A549 (cell line): ENCODE measurements around the gene GLIPR1L2. TPM values are rescaled to one million over a fixed set of nuclear protein-coding genes. Genes with fewer than 3 reads are reported as not detected.

ENCODE experiments used
- ATAC-seq, 2 experiments: fragments of 200-7000 bp in 1 of 2; fragments of >200 bp in 1 of 2; cut with Nextera tagmentation in 1 of 2; cut with Tn5 transposase in 1 of 2; 3 replicates each; pipeline versions ENCODE4 v1.8.0 to v1.9.1; 2018 to 2020; ENCODE audit warnings: mild to moderate bottlenecking in 1 of 2, moderate library complexity in 1 of 2
- CTCF ChIA-PET: fragments of 300-600 bp; sonication (Branson Sonifier 250); formaldehyde crosslinking; extraction: SDS; loops from one replicate; lab custom pipeline; 2021; ENCODE audit warnings: antibody characterized with exemption, inconsistent platforms; lab: Yijun Ruan, JAX
- POLR2A ChIA-PET: fragments of 350-600 bp; formaldehyde crosslinking; extraction: SDS; loops from one replicate; lab custom pipeline; 2021; ENCODE audit warnings: antibody characterized with exemption, inconsistent platforms; lab: Yijun Ruan, JAX
- DNase-seq, 2 experiments: peaks; one replicate each; pipeline versions ENCODE4 v3.0.0 to v3.0.0-alpha.2; 2011 to 2016; ENCODE audit warnings: low read depth in 1 of 2, low spot score in 1 of 2
- FAIRE-seq: peaks from 2 replicates; lab custom pipeline; 2011; peaks lifted over from hg19 to GRCh38; lab: Jason Lieb, UNC
- H3K27ac ChIP-seq, 2 experiments: fragments of >200 bp; sonication (Bioruptor Twin); formaldehyde crosslinking; 3 replicates each; pipeline ENCODE4 v1.5.1; 2016 to 2017
- H3K4me1 ChIP-seq: fragments of >200 bp; sonication (Bioruptor Twin); formaldehyde crosslinking; 3 replicates; pipeline ENCODE4 v1.6.1; 2016
- H3K4me2 ChIP-seq: fragments of >200 bp; sonication (Bioruptor Twin); formaldehyde crosslinking; 3 replicates; pipeline ENCODE4 v1.6.1; 2016
- H3K4me3 ChIP-seq: fragments of >200 bp; sonication (Bioruptor Twin); formaldehyde crosslinking; 3 replicates; pipeline ENCODE4 v1.5.1; 2016
- H3K9me3 ChIP-seq: fragments of >200 bp; sonication (Bioruptor Twin); formaldehyde crosslinking; 3 replicates; pipeline ENCODE4 v1.6.1; 2016
- ATOH8 ChIP-seq: fragments of 250-450 bp; sonication (Bioruptor Pico); IDR thresholded peaks from 2 replicates; pipeline ENCODE4 v1.5.0; 2020; ENCODE audit warnings: low read depth, mild to moderate bottlenecking, moderate library complexity
- CBX8 ChIP-seq: fragments of 200-600 bp; sonication (generic); IDR thresholded peaks from 2 replicates; pipeline ENCODE4 v1.6.1; 2016
- CHD4 ChIP-seq: fragments of 200-600 bp; sonication (generic); IDR thresholded peaks from 2 replicates; pipeline ENCODE4 v1.6.1; 2016; ENCODE audit warnings: antibody characterized with exemption, mild to moderate bottlenecking, borderline replicate concordance
- CTCF ChIP-seq: fragments of >200 bp; sonication (Bioruptor Twin); formaldehyde crosslinking; IDR thresholded peaks from 3 replicates; pipeline ENCODE4 v1.5.1; 2016
- ELK1 ChIP-seq: fragments of 150-350 bp; IDR thresholded peaks from 2 replicates; pipeline ENCODE4 v1.6.1; 2014; ENCODE audit warnings: low read depth, mild to moderate bottlenecking, low read length
- HEYL ChIP-seq: fragments of 250-450 bp; sonication (Bioruptor Pico); IDR thresholded peaks from 2 replicates; pipeline ENCODE4 v1.8.0; 2021; ENCODE audit warnings: mild to moderate bottlenecking, moderate library complexity
- HMGXB4 ChIP-seq: fragments of 250-450 bp; sonication (Bioruptor Pico); IDR thresholded peaks from 2 replicates; pipeline ENCODE4 v1.5.0; 2021; ENCODE audit warnings: mild to moderate bottlenecking, moderate library complexity, borderline replicate concordance
- HOXB13 ChIP-seq: fragments of 250-450 bp; sonication (Bioruptor Pico); IDR thresholded peaks from 2 replicates; pipeline ENCODE4 v1.5.0; 2020; ENCODE audit warnings: low read depth, mild to moderate bottlenecking, moderate library complexity
- MAFK ChIP-seq: fragments of 450-650 bp; IDR thresholded peaks from 2 replicates; pipeline ENCODE4 v1.6.1; 2014; ENCODE audit not compliant: partially characterized antibody
- MAZ ChIP-seq: fragments of 150-350 bp; IDR thresholded peaks from 2 replicates; pipeline ENCODE4 v1.6.1; 2014; ENCODE audit warnings: antibody characterized with exemption, low read depth, low read length, borderline replicate concordance
- NR3C1 ChIP-seq: fragments of >200 bp; sonication (Bioruptor Twin); formaldehyde crosslinking; IDR thresholded peaks from 3 replicates; pipeline ENCODE4 v1.6.1; 2017
- POLR2A ChIP-seq: IDR thresholded peaks from 2 replicates; pipeline ENCODE4 v1.6.1; 2012; ENCODE audit warnings: mild to moderate bottlenecking, low read length
- RARB ChIP-seq: fragments of 250-450 bp; sonication (Bioruptor Pico); IDR thresholded peaks from 2 replicates; pipeline ENCODE4 v1.8.0; 2021; ENCODE audit warnings: mild to moderate bottlenecking, moderate library complexity
- REST ChIP-seq: fragments of 200-600 bp; sonication (generic); IDR thresholded peaks from 2 replicates; pipeline ENCODE4 v1.6.1; 2016; ENCODE audit warnings: antibody characterized with exemption, mild to moderate bottlenecking, moderate library complexity
- RNF2 ChIP-seq: fragments of 200-600 bp; sonication (generic); IDR thresholded peaks from 2 replicates; pipeline ENCODE4 v1.6.1; 2016; ENCODE audit warnings: low read depth, mild to moderate bottlenecking, antibody characterized with exemption, moderate library complexity, borderline replicate concordance
- ZSCAN20 ChIP-seq: fragments of 250-450 bp; sonication (Bioruptor Pico); IDR thresholded peaks from 2 replicates; pipeline ENCODE4 v1.8.0; 2022; ENCODE audit warnings: mild to moderate bottlenecking, moderate library complexity
- WGBS: methylation state at CpG from one replicate; pipeline ENCODE4 v1.1.6; 2017; ENCODE audit errors: missing lambda C conversion rate; 5-methylcytosine and 5-hydroxymethylcytosine counted together
- polyA plus RNA-seq, 4 experiments: library from polyadenylated mRNA; depleted of rRNA in 3 of 4; stranded (reverse); fragments of >200 nt; fragmentation: RNase III in 1 of 4; extraction: RNeasy Plus Mini Kit Qiagen cat#74134 plus additional on column Dnase treatment in 1 of 4; gene quantifications; 2 replicates in 3 of 4; 3 replicates in 1 of 4; pipeline ENCODE4 v1.2.3, GENCODE V29; 2011 to 2017
- TF ChIP-seq, protein P1 (sequence below): IDR thresholded peaks from 2 replicates; pipeline ENCODE4 v1.6.1; 2012
- TF ChIP-seq, protein P2 (sequence below): fragments of 450-650 bp; IDR thresholded peaks from 2 replicates; pipeline ENCODE4 v1.6.1; 2014; ENCODE audit warnings: antibody characterized with exemption
- TF ChIP-seq, protein P3 (sequence below): fragments of >200 bp; sonication (Bioruptor Twin); formaldehyde crosslinking; IDR thresholded peaks from 2 replicates; pipeline ENCODE4 v1.6.1; 2016

The GLIPR1L2 gene
- polyA plus RNA-seq, 2 of the 4 experiments (the other 2 are of a cell fraction), result 0.40 to 0.90 TPM

- TF ChIP-seq POLR2A (no peak), CBX8 (no peak), HOXB13 (CRISPR knock-in tag) (no peak), ELK1 (no peak), REST (no peak), MAZ (no peak), CTCF (no peak), CHD4 (no peak), MAFK (no peak), HEYL (CRISPR knock-in tag) (no peak), ZSCAN20 (no peak), ATOH8 (no peak), RNF2 (no peak)
- TF ChIP-seq, protein P1, sequence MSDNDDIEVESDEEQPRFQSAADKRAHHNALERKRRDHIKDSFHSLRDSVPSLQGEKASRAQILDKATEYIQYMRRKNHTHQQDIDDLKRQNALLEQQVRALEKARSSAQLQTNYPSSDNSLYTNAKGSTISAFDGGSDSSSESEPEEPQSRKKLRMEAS, result no peak
- TF ChIP-seq, protein P2, sequence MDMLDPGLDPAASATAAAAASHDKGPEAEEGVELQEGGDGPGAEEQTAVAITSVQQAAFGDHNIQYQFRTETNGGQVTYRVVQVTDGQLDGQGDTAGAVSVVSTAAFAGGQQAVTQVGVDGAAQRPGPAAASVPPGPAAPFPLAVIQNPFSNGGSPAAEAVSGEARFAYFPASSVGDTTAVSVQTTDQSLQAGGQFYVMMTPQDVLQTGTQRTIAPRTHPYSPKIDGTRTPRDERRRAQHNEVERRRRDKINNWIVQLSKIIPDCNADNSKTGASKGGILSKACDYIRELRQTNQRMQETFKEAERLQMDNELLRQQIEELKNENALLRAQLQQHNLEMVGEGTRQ, result no peak
- DNase-seq (no peak), ATAC-seq (no peak), FAIRE-seq (no peak)
- Histone ChIP-seq H3K4me1 (no peaks in the 10 kb centered on the region), H3K4me2 (no peak overlapping the region), H3K4me3 (no peak overlapping the region), H3K27ac (no peak overlapping the region), H3K9me3 (no peaks in the 10 kb centered on the region)
- ChIA-PET POLR2A (no interaction called here), CTCF (interaction anchor here (0.6 to 1.9 kb wide), 5 partner anchors 12 to 616 kb away, joined by 3 to 7 read pairs (median 3); no protein-coding TSS in a partner anchor)
- 67% methylated on average over 6 of the region's 6 CpGs for WGBS
Observed at GRCh38 chr12:75471902-75472890, 81.3 kb downstream of the GLIPR1L2 start.

DNA sequence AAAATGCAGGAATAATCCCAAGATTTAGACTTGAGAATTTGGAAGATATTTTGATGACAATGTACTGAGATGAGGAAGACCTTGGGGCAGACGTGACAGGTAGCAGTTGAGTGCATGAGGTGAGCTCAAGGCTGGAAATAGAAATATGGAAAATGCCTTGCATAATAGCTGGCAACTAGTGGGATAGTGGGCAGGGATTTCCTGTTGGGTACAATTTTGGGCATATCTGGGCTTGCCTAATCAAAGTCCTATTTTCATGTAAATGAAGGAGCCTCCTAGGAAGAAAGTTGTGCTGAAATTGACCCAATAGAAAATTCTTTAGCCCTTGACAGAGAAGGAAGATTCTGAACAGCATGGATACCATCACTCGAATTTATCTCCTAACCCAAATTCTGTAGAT, 83.2 kb downstream of the GLIPR1L2 start:
- H3K9me3 ChIP-seq, result no peaks in the 10 kb centered on the region

More for the DNA sequence above, 83.2 kb downstream of the GLIPR1L2 start:
- H3K4me3 ChIP-seq, result no peak overlapping the region
- ATAC-seq (no peak), FAIRE-seq (no peak), DNase-seq (no peak)
- no peak overlapping the region for H3K27ac ChIP-seq
- POLR2A ChIA-PET, result no interaction called here
- 39% methylated on average over 2 of the region's 2 CpGs for WGBS
- TF ChIP-seq NR3C1, result no peak
- TF ChIP-seq HMGXB4 (CRISPR knock-in tag), result no peak
- no peak for TF ChIP-seq RARB
- TF ChIP-seq, protein P3, sequence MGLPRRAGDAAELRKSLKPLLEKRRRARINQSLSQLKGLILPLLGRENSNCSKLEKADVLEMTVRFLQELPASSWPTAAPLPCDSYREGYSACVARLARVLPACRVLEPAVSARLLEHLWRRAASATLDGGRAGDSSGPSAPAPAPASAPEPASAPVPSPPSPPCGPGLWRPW, result no peak
- no peak for TF ChIP-seq RNF2
- no peak overlapping the region for H3K4me2 ChIP-seq
- CTCF ChIA-PET, result interaction anchor here (1.3 to 1.4 kb wide), 3 partner anchors 18 to 140 kb away, joined by 3 to 4 read pairs (median 4); partner anchors contain the start of gene GLIPR1L1
- H3K4me1 ChIP-seq, result no peaks in the 10 kb centered on the region
